ENCODE measurements around the gene CDYL.

- no peak for TF ChIP-seq POLR2A (IDR thresholded peaks at IDR 0.05; ENCODE audit: low read depth)
- no peak for TF ChIP-seq CTCF (IDR thresholded peaks at IDR 0.05)
- TF ChIP-seq POLR2AphosphoS5 (IDR thresholded peaks at IDR 0.05): no peak
Measured at GRCh38 chr6:4751823-4752464, 24.3 kb upstream of the CDYL start.
